NOMO-1 treated with dmso at 0.1 percent for 144 hours (cell line): ENCODE results near the gene GLYAT.
A peak's percentile ranks its signal among the peaks of the same experiment; 100 is the strongest.

Source experiments
- DNase-seq: peaks from one replicate; lab custom pipeline; 2025; ENCODE audit not compliant: unreplicated experiment; lab: John Stamatoyannopoulos, UW

GLYAT gene

GRCh38 chr11:58731819-58732218 is at the start of gene GLYAT:
GLYAT (minus strand) TSS chr11:58731943; CDS start chr11:58724496, 7,447 bp downstream.
- DNase-seq, result no peak

- no peak for DNase-seq
Measured at GRCh38 chr11:58781345-58781744, 49.6 kb upstream of the GLYAT start.

- DNase-seq, result no peak
Measured at GRCh38 chr11:58780578-58780977, 48.8 kb upstream of the GLYAT start.

GRCh38 chr11:58776891-58777710 is 45.4 kb upstream of the GLYAT start:
- peak; percentile 29 for DNase-seq

- no peak for DNase-seq
Measured at GRCh38 chr11:58775066-58775708, 43.4 kb upstream of the GLYAT start.

- DNase-seq, result no peak
Measured at GRCh38 chr11:58774164-58774593, 42.4 kb upstream of the GLYAT start.

- no peak for DNase-seq
Measured at GRCh38 chr11:58773337-58773736, 41.6 kb upstream of the GLYAT start.

- DNase-seq, result no peak
Measured at GRCh38 chr11:58772329-58773285, 40.9 kb upstream of the GLYAT start.

- no peak for DNase-seq
Measured at GRCh38 chr11:58771458-58771855, 39.7 kb upstream of the GLYAT start.

- DNase-seq, result no peak
Measured at GRCh38 chr11:58770627-58771457, 39.1 kb upstream of the GLYAT start.

GRCh38 chr11:58770166-58770565 is 38.4 kb upstream of the GLYAT start:
- DNase-seq, result no peak

- no peak for DNase-seq
Measured at GRCh38 chr11:58769308-58769707, 37.6 kb upstream of the GLYAT start.

GRCh38 chr11:58768137-58768536 is 36.4 kb upstream of the GLYAT start:
- no peak for DNase-seq

GRCh38 chr11:58765078-58765477 is 33.3 kb upstream of the GLYAT start:
- no peak for DNase-seq

- DNase-seq, result no peak
Measured at GRCh38 chr11:58763120-58763490, 31.4 kb upstream of the GLYAT start.

GRCh38 chr11:58762284-58763119 is 30.8 kb upstream of the GLYAT start:
- no peak for DNase-seq

- no peak for DNase-seq
Measured at GRCh38 chr11:58757439-58757838, 25.7 kb upstream of the GLYAT start.

GRCh38 chr11:58745705-58746364 is 14.1 kb upstream of the GLYAT start:
- no peak for DNase-seq
